Lower lobe of right lung (tissue), 2 donors: ENCODE results near the gene CUX1. TPM values are rescaled to one million over a fixed set of nuclear protein-coding genes. Genes with fewer than 3 reads are reported as not detected.

Source experiments
- ATAC-seq, 2 donors: fragments of 200-7000 bp; cut with Tn5 transposase; one replicate each; pipeline ENCODE4 v1.9.1; 2020 to 2022; ENCODE audit warnings: mild to moderate bottlenecking in 2 of 2, moderate library complexity in 2 of 2
- DNase-seq: peaks from one replicate; pipeline ENCODE4 v3.0.0-alpha.2; 2020
- H3K27ac ChIP-seq: fragments of 200-600 bp; one replicate; pipeline ENCODE4 v1.8.0; 2022
- H3K27me3 ChIP-seq: fragments of 200-600 bp; one replicate; pipeline ENCODE4 v1.8.0; 2022; ENCODE audit warnings: low read depth
- H3K36me3 ChIP-seq: fragments of 200-600 bp; one replicate; pipeline ENCODE4 v1.8.0; 2022; ENCODE audit warnings: mild to moderate bottlenecking
- H3K4me1 ChIP-seq: fragments of 200-600 bp; one replicate; pipeline ENCODE4 v1.8.0; 2022
- H3K4me3 ChIP-seq: fragments of 200-600 bp; one replicate; pipeline ENCODE4 v1.8.0; 2022; ENCODE audit warnings: mild to moderate bottlenecking
- H3K9me3 ChIP-seq: fragments of 200-600 bp; one replicate; pipeline ENCODE4 v1.8.0; 2022
- intact Hi-C: fragments of 100-400 bp; cut with DNase I; formaldehyde crosslinking; loops from one replicate; pipeline ENCODE4 v1.11.0; 2022
- total RNA-seq: library from RNA; stranded (reverse); fragmentation: NEBNext Ultra II Directional; extraction: Animal tissue kit (Norgen Biotek cat#: 25700); gene quantifications from one replicate; pipeline ENCODE4 v1.2.1, GENCODE V29; 2021
- TF ChIP-seq, protein P1 (sequence below): fragments of 200-600 bp; IDR thresholded peaks from one replicate; pipeline ENCODE4 v1.8.0; 2022; ENCODE audit warnings: antibody characterized with exemption, mild to moderate bottlenecking
- donor health status: DM: no; HTN: yes; CAD: no; lungs with severe emphysema.

CUX1 gene
- total RNA-seq, 1 donor from 2014 or later: 118 TPM

DNA sequence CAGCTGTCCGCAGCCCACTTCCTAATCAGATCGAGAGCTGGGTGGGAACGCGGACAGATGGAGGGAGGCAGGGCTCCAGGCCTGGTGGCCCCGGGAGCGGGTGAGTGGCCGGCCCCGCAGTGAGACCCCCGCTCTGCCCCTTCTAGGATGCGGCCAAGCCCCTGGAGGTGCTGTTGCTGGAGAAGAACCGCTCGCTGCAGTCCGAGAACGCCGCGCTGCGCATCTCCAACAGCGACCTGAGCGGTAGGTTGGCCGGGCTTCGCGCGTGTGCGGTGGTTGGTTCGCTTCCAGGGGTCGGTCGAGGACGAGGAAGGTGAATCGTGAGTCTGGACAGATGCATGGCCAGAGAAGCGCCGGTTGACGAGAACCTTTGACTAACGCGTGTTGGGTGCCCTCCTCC, 377.9 kb downstream of the CUX1 start:
- TF ChIP-seq, protein P1, sequence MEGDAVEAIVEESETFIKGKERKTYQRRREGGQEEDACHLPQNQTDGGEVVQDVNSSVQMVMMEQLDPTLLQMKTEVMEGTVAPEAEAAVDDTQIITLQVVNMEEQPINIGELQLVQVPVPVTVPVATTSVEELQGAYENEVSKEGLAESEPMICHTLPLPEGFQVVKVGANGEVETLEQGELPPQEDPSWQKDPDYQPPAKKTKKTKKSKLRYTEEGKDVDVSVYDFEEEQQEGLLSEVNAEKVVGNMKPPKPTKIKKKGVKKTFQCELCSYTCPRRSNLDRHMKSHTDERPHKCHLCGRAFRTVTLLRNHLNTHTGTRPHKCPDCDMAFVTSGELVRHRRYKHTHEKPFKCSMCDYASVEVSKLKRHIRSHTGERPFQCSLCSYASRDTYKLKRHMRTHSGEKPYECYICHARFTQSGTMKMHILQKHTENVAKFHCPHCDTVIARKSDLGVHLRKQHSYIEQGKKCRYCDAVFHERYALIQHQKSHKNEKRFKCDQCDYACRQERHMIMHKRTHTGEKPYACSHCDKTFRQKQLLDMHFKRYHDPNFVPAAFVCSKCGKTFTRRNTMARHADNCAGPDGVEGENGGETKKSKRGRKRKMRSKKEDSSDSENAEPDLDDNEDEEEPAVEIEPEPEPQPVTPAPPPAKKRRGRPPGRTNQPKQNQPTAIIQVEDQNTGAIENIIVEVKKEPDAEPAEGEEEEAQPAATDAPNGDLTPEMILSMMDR: no peak
- H3K27me3 ChIP-seq: no peaks in the 10 kb centered on the region
- ATAC-seq (no peak), DNase-seq (no peak)
- no peak overlapping the region for H3K4me3 ChIP-seq
- intact Hi-C loops: no loop called here
- no peaks in the 10 kb centered on the region for H3K4me1 ChIP-seq
- no peak overlapping the region for H3K27ac ChIP-seq
- H3K9me3 ChIP-seq: no peaks in the 10 kb centered on the region
- peaks cover 99% of the 10 kb centered on the region for H3K36me3 ChIP-seq

DNA sequence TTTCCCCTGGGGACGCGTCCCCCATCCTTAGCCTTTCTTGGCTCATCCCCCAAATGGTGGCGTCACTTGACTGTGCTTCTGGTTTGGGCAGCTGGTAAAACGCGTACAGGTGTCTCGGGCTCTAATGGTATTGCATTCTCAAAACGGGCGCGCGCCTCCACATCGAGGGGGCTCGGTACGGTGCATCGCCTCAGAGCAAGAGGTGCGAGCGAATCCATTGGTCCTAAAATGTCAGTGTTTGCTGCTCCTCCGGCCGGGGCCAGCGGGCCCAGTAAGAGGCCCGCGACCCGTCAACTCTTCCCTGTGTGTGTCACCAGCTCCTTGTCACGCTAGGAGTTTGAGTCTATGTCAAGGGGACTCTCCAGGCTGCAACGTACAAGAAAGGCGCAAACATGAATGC, 378.6 kb downstream of the CUX1 start:
- DNase-seq (no peak), ATAC-seq (no peak)
- Histone ChIP-seq H3K27me3 (no peaks in the 10 kb centered on the region), H3K4me3 (no peak overlapping the region), H3K4me1 (no peaks in the 10 kb centered on the region), H3K36me3 (peaks cover 98% of the 10 kb centered on the region), H3K9me3 (no peaks in the 10 kb centered on the region), H3K27ac (no peak overlapping the region)
- TF ChIP-seq, protein P1: no peak
- intact Hi-C loops: no loop called here

DNA sequence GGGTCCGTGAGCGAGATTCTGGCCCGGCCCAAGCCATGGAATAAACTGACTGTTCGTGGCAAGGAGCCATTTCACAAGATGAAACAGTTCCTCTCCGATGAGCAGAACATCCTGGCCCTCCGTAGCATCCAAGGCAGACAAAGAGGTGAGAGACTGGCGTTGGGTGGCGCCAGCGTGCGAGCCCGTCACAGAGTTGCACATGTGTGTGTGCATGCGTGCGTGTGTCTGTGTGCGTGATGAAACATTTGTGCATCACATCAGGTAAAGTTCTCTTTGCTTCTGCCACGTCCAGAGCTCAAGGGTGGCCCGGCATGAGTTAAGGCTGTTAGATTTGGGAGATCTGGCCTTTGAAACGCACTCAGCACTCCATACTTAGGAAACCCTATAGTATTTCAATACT, 379.7 kb downstream of the CUX1 start:
- no peak for ATAC-seq
- H3K4me3 ChIP-seq: no peak overlapping the region

DNA sequence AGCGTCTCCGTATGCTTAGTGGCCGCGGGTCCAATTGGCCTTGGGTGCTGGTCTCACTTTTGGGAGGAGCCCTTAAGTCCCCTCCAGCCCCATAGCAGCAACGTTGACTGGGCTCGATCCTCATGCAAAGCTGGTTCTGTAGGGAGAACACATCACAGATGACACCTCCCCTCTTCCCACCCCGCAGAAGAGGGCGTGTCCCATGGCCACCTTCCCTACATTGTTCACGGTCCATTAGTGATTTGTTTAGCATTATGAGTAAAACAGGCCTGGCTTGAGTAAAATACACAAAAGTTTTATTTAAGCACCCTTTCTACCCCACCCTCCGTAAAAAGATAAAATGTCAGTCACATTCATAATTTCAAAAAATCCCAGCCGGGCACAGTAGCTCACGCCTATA, 380.2 kb downstream of the CUX1 start:
- Histone ChIP-seq H3K27me3 (no peaks in the 10 kb centered on the region), H3K9me3 (no peaks in the 10 kb centered on the region), H3K4me1 (no peaks in the 10 kb centered on the region), H3K36me3 (peaks cover 99% of the 10 kb centered on the region), H3K4me3 (no peak overlapping the region), H3K27ac (no peak overlapping the region)
- DNase-seq (no peak), ATAC-seq (no peak)
- TF ChIP-seq, protein P1: no peak
- intact Hi-C loops: no loop called here

More for the DNA sequence above, 379.7 kb downstream of the CUX1 start:
- intact Hi-C loops: no loop called here
- DNase-seq: no peak
- Histone ChIP-seq H3K27me3 (no peaks in the 10 kb centered on the region), H3K9me3 (no peaks in the 10 kb centered on the region), H3K27ac (no peak overlapping the region), H3K36me3 (peaks cover 99% of the 10 kb centered on the region), H3K4me1 (no peaks in the 10 kb centered on the region)
- TF ChIP-seq, protein P1: no peak

DNA sequence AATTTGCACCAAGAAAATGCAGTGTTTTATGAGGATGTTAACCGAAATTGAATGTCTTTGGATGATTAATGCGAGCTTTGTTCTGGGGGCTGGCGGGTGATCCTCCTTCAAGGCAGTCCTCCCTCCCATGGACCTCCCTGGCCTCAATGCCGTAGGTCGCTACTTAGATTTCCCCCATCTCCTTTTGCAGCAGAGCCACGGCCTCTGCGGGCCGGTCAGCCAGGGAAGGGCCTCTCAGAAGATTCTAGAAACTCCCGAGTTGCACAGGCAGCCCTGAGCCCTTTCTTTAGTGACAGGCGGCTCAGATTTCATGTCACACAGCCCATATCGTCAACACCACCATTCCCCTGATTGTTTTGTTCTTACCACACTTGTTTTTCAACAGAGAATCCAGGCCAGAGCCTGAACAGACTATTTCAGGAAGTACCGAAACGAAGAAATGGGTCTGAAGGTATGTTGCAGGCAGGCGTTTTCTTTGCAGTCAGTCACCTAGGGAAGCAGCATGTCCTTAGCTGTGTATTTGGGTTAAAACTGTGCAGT, 381.1 kb downstream of the CUX1 start:
- H3K4me3 ChIP-seq: no peak overlapping the region
- DNase-seq (no peak), ATAC-seq (no peak)
- H3K36me3 ChIP-seq: peaks cover 98% of the 10 kb centered on the region
- no peaks in the 10 kb centered on the region for H3K27me3 ChIP-seq
- H3K4me1 ChIP-seq: no peaks in the 10 kb centered on the region
- TF ChIP-seq, protein P1: no peak
- no peaks in the 10 kb centered on the region for H3K9me3 ChIP-seq
- intact Hi-C loops: no loop called here
- no peak overlapping the region for H3K27ac ChIP-seq

DNA sequence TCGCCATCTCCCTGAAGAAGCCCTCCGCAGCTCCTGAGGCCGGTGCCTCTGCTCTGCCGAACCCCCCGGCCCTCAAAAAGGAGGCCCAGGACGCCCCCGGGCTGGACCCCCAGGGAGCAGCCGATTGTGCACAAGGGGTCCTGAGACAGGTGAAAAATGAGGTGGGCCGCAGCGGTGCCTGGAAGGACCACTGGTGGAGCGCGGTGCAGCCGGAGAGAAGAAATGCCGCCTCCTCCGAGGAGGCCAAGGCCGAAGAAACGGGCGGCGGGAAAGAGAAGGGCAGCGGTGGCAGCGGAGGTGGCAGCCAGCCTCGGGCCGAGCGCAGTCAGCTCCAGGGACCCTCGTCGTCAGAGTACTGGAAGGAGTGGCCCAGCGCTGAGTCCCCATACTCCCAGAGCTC, 384.1 kb downstream of the CUX1 start:
- TF ChIP-seq, protein P1: no peak
- Histone ChIP-seq H3K36me3 (peaks cover 98% of the 10 kb centered on the region), H3K4me1 (no peaks in the 10 kb centered on the region), H3K27ac (no peak overlapping the region), H3K27me3 (no peaks in the 10 kb centered on the region), H3K9me3 (no peaks in the 10 kb centered on the region), H3K4me3 (no peak overlapping the region)
- DNase-seq (no peak), ATAC-seq (no peak)
- intact Hi-C loops: no loop called here
